GM19328 (cell line): Measurements from ENCODE around the gene HDHD3.
"Not testable (repeated sequence)": the region's sequence is repeated elsewhere in the genome, so short reads cannot be mapped to it uniquely, and the experiment has no call there.

Experiments used
- ATAC-seq: cut with Tn5 transposase; IDR thresholded peaks from one replicate; pipeline ENCODE4 v1.9.1; 2021; ENCODE audit warnings: mild to moderate bottlenecking, moderate library complexity; ENCODE audit not compliant: unreplicated experiment

Gene HDHD3

DNA sequence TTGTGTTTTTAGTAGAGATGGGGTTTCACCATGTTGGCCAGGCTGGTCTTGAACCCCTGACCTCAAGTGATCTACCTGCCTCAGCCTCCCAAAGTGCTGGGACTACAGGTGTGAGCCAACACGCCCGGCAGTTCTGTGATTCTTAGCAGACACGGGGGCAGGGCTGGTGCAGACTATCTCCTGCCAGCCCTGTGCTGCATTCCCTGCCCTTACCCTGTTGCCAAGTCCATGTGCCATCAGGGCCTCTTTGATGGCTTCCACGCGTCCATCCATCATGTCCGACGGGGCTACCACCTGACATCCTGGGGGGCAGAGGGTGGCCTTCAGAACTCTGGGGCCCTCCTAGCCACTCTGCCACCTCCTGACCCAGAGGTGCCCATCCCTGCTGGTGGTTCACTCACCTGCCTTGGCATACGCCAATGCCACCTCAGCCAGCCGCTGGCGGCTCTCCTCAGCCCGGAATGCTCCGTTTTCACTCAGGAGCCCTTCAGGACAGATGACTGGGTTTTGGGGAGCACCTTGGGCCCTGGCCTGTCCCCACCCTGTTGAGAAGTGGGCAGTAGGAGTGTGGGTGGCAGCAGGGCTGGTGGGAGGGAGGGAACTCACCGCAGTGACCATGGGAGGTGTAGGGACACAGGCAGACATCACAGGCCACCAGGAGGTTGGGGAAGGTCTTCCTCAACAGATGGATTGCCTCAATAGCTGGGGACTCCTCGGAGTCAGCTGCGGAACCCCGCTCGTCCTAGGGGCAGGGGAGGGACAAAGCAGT lies 13.6 kb upstream of the HDHD3 start:
- no peak for ATAC-seq

DNA sequence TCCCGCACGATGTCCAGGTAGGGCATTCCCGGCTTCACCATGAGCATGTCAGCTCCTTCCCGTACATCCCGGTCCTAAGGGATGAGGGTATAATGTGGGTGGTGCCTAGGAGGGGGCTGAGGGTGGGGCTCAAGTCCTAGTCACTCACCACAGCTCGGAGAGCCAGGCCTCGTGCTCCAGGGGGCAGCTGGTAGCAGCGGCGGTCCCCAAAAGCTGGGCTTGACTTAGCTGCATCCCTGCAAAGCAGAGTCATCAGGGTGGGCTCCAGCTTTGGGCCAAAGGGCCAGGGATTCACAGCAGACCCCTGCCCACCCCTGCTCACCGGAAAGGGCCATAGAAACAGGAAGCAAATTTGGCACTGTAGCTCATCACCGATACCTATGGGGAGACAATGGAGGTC lies 12.7 kb upstream of the HDHD3 start:
- no peak for ATAC-seq

DNA sequence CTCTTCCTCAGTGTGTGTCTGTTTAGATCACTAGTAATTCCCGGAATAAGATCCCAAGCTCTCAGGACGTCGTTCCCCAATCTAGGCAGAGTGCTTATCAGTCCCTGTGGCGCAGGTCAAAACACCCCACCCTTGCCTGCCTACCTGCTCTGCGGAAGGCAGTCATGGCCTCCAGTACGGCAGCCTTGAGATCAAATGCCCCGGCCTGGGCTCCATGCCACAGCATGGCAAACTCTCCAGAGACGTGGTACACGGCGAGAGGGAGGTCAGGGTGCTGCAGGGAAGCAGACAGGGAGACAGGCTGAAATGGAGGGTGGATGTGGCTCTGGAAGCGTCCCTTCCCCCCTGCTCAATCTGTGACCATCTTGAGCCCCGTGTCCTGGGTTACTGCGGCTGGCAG lies 12.0 kb upstream of the HDHD3 start:
- ATAC-seq = no peak

DNA sequence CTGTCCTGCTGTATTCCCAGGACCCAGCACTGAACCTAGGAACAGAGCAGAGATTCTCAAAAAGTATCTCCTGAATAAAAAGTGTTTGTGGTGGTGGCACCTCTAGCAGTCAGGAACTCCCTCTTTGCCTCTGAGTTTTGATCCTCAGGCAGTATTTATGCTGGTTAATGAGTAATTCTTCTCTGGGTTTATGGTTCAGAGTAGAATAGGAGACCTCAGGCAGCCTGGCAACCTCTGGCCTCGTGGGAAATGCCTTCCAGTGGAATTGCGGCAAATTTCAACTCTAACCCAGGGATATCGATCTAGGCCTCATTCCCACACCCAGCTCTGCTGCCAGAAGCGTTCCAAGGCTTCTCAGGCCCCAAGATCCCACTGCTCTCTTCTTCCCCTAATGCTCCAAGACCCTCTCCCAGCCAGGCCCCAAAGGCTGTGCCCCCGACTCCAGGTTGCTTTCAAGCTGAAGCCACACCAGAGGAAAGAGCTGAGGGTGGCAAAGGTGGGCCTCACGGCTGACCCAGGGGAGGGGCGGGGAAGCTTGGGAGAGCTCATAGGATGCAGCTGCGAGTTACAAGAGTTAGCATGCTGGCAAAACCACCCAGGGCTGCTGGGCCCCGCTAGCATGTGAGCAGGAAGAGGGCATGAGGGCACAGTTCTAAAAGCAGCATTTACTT lies 10.9 kb upstream of the HDHD3 start:
- no peak for ATAC-seq

DNA sequence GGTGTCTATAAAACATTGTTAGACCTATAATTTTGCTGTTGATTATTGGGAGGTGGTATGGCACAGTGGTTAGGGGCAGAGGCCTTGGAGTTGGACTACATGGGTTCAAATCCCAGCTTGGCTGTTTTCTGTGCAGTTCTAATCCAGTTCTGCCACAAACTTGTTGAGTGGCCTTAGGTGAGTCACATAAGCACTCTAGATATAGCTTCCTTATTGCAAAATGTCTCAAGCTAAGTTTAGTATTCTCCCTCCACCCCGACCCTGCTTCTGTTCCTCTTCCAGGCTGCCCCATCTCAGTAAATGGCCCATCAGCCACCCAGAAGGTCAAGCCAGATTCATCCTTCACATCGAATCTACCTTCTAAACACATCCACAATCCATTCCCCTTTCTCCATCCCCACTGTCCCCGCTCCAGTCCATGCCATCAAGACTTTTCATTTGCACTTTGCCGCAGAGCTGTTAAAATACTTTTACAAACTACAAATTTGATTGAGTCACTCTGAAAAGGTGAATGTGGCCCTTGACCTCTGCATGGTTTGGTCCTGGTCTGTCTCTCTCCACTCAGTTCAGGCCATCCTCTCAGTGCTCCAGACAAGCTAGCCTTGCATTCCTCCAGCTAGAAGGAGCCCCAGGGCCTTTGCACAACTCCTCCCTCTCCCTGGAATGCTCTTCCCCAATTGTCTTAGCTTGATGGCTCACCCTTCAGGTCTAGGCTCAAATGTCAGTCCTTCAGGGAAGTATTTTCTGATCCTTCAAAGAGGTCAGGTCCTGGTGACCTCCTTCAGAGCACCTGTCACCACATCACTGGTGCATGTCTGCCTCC lies 10.0 kb upstream of the HDHD3 start:
- no peak for ATAC-seq

DNA sequence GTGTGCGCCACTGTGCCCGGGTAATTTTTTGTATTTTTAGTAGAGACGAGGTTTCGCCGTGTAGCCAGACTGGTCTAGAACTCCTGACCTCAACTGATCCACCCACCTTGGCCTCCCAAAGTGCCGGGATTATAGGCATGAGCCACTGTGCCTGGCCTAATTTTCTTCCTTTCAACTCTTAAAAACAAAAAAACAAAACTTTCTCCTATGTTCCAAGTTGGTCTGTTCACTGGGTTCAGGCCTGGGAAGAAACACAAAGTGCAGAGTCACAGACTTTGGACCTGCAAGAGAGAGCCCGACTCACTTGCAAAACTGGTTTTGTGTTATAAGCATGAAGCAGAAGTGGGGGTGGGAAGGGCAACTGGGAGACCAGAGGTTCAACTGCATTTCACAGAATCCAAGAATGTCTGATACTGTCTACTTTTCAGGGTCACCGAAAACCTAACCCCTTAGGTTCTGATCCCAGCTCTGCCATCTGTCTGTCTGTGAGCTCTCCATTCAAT lies 5.2 kb upstream of the HDHD3 start:
- no peak for ATAC-seq

DNA sequence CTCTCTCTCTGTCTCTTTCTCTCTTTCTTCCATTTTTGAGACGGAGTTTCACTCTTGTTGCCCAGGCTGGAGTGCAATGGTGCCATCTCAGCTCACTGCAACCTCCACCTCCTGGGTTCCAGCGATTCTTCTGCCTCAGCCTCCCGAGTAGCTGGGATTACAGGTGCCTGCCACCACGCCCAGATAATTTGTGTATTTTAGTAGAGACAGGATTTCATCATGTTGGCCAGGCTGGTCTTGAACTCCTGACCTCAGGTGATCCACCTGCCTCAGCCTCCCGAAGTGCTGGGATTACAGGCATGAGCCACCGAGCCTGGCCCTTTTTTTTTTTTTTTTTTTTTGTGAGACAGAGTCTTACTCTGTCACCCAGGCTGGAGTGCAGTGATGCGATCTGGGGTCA lies 4.7 kb upstream of the HDHD3 start:
- not testable (repeated sequence) for ATAC-seq

DNA sequence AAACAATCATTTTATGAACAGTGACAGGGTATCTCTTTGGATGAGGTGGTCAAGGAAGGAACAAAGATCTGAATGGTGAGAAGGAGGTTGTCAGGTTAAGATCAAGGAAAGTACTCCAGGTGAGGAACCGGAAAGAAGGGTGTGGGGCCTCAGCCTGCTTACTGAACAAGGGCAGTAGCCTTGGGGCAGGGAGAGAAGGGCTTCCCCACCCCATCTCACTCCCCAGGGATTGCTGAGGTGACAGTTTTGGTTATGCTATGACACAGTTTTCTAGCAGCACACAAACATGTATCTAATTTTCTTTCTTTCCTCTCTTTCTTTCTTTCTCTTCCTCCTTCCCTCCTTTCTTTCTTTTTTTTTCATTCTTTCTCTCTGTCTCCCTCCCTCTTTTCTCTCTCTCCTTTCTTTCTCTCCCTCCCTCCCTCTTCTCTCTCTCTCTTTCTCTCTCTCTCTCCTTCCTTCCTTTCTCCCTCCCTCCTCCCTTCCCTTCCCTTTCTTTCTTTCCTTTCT lies 4.1 kb upstream of the HDHD3 start:
- no peak for ATAC-seq

DNA sequence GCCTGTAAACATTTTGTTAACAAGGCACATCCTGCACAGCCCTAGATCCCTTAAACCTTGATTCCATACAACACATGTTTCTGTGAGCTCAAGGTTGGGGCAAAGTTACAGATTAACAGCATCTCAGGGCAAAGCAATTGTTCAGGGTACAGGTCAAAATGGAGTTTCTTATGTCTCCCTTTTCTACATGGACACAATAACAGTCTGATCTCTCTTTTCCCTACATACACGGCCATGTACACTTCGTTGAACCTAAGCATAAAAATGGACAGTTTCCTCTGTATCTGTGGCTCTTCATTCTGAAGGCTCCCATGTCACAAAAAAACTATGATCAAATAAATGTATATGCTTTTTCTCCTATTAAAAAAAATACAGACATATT lies 3.0 kb upstream of the HDHD3 start:
- ATAC-seq = not testable (repeated sequence)

DNA sequence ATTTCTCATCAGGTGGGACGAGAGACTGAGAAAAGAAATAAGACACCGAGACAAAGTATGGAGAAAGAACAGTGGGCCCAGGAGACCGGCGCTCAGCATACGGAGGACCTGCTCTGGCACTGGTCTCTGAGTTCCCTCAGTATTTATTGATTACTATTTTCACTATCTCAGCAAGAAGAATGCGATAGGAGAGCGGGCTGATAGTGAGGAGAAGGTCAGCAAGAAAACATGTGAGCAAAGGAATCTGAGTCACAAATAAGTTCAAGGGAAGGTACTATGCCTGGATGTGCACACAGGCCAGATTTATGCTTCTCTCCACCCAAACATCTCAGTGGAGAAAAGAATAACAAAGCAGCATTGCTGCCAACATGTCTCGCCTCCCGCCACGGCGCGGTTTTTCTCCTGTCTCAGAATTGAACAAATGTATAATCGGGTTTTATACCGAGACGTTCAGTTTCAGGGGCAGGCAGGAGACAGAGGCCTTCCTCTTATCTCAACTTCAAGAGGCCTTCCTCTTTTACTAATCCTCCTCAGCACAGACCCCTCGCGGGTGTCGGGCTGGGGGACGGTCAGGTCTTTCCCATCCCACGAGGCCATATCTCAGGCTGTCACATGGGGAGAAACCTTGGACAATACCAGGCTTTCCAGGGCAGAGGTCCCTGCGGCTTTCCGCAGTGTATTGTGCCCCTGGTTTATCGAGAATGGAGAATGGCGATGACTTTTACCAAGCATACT lies 2.5 kb upstream of the HDHD3 start:
- ATAC-seq = not testable (repeated sequence)

DNA sequence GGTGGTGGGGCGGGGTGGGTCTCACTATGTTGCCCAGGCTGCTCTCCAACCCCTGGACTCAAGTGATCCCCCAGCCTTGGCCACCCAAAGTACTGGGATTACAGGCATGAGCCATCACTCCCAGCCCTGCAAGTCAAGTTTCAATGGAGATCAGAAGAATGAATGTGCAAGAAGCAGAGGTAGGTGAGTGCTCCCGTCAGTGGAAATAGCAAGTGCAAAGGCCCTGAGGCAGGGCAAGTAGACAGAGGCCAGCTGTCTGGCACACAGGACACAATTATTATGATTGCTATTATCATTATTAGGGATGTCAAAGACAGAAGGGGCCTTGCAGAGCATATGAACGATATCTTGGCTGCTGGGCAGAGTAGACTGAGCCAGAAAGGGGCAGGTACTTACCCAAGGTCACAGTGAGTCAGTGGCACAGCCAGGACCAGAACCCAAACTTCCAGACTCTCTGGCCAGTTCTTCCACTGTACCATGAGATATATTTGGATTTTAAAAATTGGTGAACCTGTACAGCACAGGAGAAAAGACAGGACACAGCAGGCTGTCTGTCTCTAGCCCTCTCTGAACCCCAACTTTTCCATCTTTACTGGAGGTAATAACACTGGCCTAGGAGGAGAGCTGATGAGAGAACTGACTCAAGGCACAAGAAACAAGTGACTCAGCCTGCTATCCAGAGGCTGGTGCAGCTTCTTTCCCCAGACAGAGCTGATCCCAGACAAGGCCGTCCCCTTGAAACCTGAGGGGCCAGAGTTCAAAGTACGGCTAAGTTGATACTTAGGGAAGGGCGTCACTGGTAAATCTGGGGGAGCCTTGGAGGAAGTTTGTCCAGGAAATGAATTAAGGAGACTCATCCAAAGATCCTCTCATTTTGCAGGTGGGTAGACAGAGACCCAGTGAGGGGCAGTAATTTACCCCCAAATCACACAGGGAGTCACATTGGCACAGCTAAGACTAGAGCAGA lies 1.4 kb downstream of the HDHD3 start:
- ATAC-seq = no peak

DNA sequence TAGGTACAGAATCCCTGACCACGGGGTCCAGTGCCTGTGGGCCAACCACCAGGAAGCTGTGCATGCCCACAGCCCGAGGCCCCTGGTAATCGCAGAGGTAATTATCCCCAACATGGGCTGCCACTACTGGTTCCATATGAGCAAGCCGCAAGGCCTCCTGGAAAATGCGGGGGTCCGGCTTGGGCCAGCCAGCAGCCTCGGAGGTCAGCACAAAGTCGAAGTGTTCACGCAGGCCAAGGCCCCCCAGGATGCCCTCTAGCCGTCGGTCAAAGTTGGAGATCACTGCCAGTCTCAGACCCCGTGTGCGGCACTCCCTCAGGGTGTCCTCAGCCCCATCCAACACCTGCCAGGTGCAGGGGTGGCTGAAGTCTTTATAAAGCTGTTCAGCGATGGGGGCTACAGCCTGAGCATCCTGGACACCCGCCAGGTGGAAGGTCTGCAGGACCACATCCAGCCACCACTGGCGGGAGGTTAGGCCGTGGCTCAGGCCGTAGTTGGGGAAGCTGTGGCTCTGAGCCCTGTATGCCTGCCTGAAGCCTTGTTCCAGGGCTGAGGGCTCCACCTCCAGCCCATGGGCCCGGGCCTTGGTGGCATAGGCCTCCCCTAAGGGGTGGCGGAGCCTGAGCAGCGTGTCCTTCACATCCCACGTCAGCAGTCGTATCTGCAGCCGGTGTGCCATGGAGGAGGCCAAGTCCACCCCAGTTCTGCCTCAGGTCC lies 3.0 kb downstream of the HDHD3 start:
- no peak for ATAC-seq

DNA sequence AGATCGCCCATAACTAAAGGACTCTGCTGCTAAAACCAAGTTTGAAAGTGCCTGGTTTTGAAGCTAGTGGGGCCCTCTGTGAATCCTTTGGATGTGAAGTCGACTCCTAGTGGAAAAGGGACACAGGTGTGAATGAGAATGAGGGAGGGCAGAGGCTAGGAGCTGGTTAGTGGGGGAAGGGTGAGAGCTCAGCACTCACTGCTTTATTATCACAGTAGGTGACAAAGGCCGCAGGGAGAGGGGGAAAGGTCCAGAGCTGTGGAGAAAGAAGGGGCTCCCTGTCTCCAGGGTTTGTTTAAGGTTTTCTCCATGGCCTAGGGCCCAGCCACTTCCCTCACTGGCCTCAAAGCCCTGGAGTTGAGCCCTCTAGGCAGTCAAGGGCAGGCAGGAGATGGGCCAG lies 3.5 kb downstream of the HDHD3 start:
- no peak for ATAC-seq

DNA sequence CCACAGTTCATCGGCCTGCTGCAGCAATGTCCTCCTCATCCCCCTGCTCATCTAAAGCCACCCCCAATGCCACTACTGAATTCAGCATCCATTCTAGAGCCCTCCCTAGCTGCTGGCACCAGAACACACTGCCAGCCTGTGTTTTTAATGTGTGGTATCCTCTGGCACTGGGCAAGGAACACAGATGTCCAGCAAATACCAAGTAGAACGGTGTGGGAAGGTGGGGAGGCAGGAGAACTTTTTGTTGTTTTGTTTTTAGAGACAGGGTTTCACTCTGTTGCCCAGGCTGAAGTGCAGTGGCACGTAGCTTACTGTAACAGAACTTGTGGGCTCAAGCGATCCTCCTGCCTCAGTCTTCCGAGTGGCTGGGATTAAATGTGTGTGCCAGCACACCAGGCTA lies 4.7 kb downstream of the HDHD3 start:
- no peak for ATAC-seq

DNA sequence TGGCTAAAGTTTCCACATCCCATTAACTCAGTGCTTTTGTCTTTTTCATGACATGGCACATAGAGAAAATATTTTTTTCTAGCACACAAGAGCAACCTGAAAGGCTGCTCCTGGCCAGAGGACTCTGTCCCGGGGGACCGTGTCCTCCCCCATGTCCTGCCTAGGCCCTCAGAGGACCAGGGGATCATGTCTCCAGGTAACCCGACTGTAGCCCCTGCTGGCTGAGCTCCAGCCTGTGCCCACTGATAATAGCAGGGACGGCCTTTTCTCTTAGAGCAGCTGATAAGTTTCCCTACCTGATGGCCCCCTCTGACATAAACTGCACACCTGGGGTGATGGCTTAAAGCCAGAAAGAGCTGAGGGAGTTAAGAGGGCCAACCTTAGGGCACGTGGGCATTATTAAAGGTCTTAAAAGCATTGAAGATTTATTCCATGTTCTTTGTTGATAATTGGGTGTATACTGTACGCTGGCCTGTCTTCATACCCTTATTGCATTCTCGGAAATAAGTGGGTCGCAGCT lies 5.9 kb downstream of the HDHD3 start:
- ATAC-seq = no peak

DNA sequence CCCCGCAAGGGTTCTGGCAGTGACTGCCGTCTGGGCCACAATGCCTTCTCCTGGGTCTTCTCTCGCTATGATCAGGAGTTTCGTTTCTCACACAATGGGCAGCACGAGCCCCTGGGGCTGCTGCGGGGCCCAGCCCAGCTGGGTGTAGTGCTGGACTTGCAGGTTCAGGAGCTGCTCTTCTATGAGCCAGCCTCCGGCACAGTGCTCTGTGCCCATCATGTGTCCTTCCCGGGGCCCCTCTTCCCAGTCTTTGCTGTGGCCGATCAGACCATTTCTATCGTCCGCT lies 7.0 kb downstream of the HDHD3 start:
- ATAC-seq = no peak

DNA sequence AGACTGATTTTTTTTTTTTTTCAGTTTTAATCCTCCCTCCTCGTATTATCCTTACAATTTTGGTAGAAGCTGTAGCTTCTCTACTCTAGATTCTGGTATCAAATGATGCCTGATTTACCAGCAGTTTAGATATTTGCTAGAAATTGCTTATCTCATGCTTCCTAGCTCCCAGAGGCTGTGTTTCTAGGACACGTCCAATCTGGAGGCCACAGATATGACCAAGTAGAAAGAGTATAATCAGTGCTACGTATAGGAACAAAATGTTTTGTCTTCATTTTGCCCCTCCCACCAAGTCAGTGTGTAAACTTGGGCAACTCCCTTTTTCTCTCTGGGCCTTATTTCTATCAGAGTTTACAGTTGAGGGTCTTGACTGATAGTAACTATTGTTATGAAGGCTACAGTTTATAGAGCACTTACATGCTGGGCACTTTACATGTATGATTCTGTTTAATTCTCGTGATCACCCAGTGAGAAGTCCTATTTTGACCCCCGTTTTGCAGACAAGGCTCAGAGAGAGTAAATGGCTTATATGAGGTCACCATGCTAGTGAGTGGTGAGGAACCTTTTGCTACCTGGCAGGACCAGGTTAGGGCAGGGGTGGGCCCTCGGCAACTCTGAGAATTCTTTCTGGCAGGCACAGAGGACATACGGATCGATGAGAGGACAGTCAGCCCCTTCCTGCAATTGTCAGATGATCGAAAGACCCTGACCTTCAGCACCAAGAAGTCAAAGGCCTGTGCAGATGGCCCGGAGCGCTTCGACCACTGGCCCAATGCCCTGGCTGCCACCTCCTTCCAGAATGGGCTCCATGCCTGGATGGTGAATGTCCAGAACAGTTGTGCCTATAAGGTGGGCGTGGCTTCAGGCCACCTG lies 7.6 kb downstream of the HDHD3 start:
- ATAC-seq = no peak
